BE2C (cell line): ENCODE data around the gene KAZALD1.
"Not testable (repeated sequence)": the region's sequence is repeated elsewhere in the genome, so short reads cannot be mapped to it uniquely, and the experiment has no call there.

Experiments used
- DNase-seq: peaks from one replicate; pipeline ENCODE4 v3.0.0-alpha.2; 2020
- H3K27me3 ChIP-seq: fragments of 250-450 bp; sonication (Bioruptor Pico); 2 replicates; pipeline ENCODE4 v1.5.1; 2020; ENCODE audit warnings: mild to moderate bottlenecking
- H3K36me3 ChIP-seq: fragments of 250-450 bp; sonication (Bioruptor Pico); 2 replicates; pipeline ENCODE4 v1.5.1; 2020; ENCODE audit warnings: mild to moderate bottlenecking
- H3K4me1 ChIP-seq: fragments of 250-450 bp; sonication (Bioruptor Pico); 2 replicates; pipeline ENCODE4 v1.5.1; 2020
- H3K4me3 ChIP-seq: 2 replicates; pipeline ENCODE4 v1.5.1; 2011; ENCODE audit warnings: low read depth, low read length
- H3K9me3 ChIP-seq: fragments of 250-450 bp; sonication (Bioruptor Pico); 2 replicates; pipeline ENCODE4 v1.5.1; 2020
- CTCF ChIP-seq: IDR thresholded peaks from 2 replicates; pipeline ENCODE4 v1.5.1; 2012; ENCODE audit warnings: mild to moderate bottlenecking, low read depth, low read length

KAZALD1 gene

GRCh38 chr10:101033276-101033675 is 28.5 kb upstream of the KAZALD1 start:
- Histone ChIP-seq H3K36me3 (no peaks in the 10 kb centered on the region), H3K4me3 (peak overlapping the region; percentile 80), H3K27me3 (no peaks in the 10 kb centered on the region), H3K4me1 (peaks cover 19% of the 10 kb centered on the region), H3K9me3 (no peaks in the 10 kb centered on the region)
- TF ChIP-seq CTCF: no peak
- no peak for DNase-seq

GRCh38 chr10:101034404-101034803 is 27.4 kb upstream of the KAZALD1 start:
- not testable (repeated sequence) for DNase-seq, H3K9me3 ChIP-seq, H3K4me3 ChIP-seq, H3K36me3 ChIP-seq, H3K27me3 ChIP-seq
- H3K4me1 ChIP-seq: peaks cover 11% of the 10 kb centered on the region

GRCh38 chr10:101035314-101035713 is 26.5 kb upstream of the KAZALD1 start:
- no peaks in the 10 kb centered on the region for H3K9me3 ChIP-seq
- TF ChIP-seq CTCF: no peak
- H3K4me1 ChIP-seq: peaks cover 7% of the 10 kb centered on the region
- no peaks in the 10 kb centered on the region for H3K36me3 ChIP-seq
- H3K4me3 ChIP-seq: no peak overlapping the region
- no peaks in the 10 kb centered on the region for H3K27me3 ChIP-seq
- DNase-seq: no peak

GRCh38 chr10:101035916-101036702 is 25.7 kb upstream of the KAZALD1 start:
- no peak overlapping the region for H3K4me3 ChIP-seq
- H3K9me3 ChIP-seq: no peaks in the 10 kb centered on the region
- DNase-seq: no peak
- no peaks in the 10 kb centered on the region for H3K36me3 ChIP-seq
- H3K27me3 ChIP-seq: no peaks in the 10 kb centered on the region
- H3K4me1 ChIP-seq: peaks cover 7% of the 10 kb centered on the region
- no peak for TF ChIP-seq CTCF

- H3K36me3 ChIP-seq: no peaks in the 10 kb centered on the region
- H3K9me3 ChIP-seq: no peaks in the 10 kb centered on the region
- DNase-seq: no peak
- no peaks in the 10 kb centered on the region for H3K27me3 ChIP-seq
- H3K4me1 ChIP-seq: peaks cover 7% of the 10 kb centered on the region
- no peak for TF ChIP-seq CTCF
- H3K4me3 ChIP-seq: no peak overlapping the region
Observed at GRCh38 chr10:101036726-101037125, 25.1 kb upstream of the KAZALD1 start.

- H3K4me3 ChIP-seq: no peak overlapping the region
- H3K4me1 ChIP-seq: peaks cover 11% of the 10 kb centered on the region
- no peaks in the 10 kb centered on the region for H3K36me3 ChIP-seq
- no peaks in the 10 kb centered on the region for H3K9me3 ChIP-seq
- H3K27me3 ChIP-seq: no peaks in the 10 kb centered on the region
- DNase-seq: no peak
- TF ChIP-seq CTCF: no peak
Observed at GRCh38 chr10:101038484-101038883, 23.3 kb upstream of the KAZALD1 start.
